ENCODE data around the gene KRTAP4-2.
"Not testable (repeated sequence)": the region's sequence is repeated elsewhere in the genome, so short reads cannot be mapped to it uniquely, and the experiment has no call there.

The KRTAP4-2 gene

GRCh38 chr17:41177727-41178271 is at the start of gene KRTAP4-2:
KRTAP4-2 (minus strand) TSS chr17:41178221; CDS start chr17:41178164, 57 bp downstream.
- no peak for DNase-seq

- DNase-seq = not testable (repeated sequence)
Observed at GRCh38 chr17:41226598-41227095, 48.6 kb upstream of the KRTAP4-2 start, which contains the start of gene KRTAP9-2. KRTAP9-2 (plus strand) TSS chr17:41226648; CDS start chr17:41226655, 7 bp downstream.

GRCh38 chr17:41226051-41226450 is 48.0 kb upstream of the KRTAP4-2 start:
- no peak for DNase-seq

GRCh38 chr17:41223821-41224220 is 45.8 kb upstream of the KRTAP4-2 start:
- peak; percentile 3 for DNase-seq

- DNase-seq = no peak
Observed at GRCh38 chr17:41215681-41216080, 37.7 kb upstream of the KRTAP4-2 start.

GRCh38 chr17:41212524-41213169 is 34.6 kb upstream of the KRTAP4-2 start:
- DNase-seq = no peak

GRCh38 chr17:41211845-41212466 is 33.9 kb upstream of the KRTAP4-2 start:
- DNase-seq = peak; percentile 9

GRCh38 chr17:41199421-41200078 is 21.5 kb upstream of the KRTAP4-2 start:
- DNase-seq = no peak

- DNase-seq = no peak
Observed at GRCh38 chr17:41196068-41196467, 18.0 kb upstream of the KRTAP4-2 start.

- no peak for DNase-seq
Observed at GRCh38 chr17:41190328-41190727, 12.3 kb upstream of the KRTAP4-2 start.

- DNase-seq = not testable (repeated sequence)
Observed at GRCh38 chr17:41189837-41190318, 11.9 kb upstream of the KRTAP4-2 start, which contains the start of gene KRTAP9-1. KRTAP9-1 (plus strand) TSS chr17:41189887; CDS start chr17:41189887, 0 bp downstream.

- DNase-seq = no peak
Observed at GRCh38 chr17:41186872-41187271, 8.9 kb upstream of the KRTAP4-2 start.

- DNase-seq = no peak
Observed at GRCh38 chr17:41185001-41185400, 7.0 kb upstream of the KRTAP4-2 start.

- DNase-seq = no peak
Observed at GRCh38 chr17:41184480-41184961, 6.5 kb upstream of the KRTAP4-2 start, which contains the start of gene KRTAP4-1. KRTAP4-1 (minus strand) TSS chr17:41184911; CDS start chr17:41184854, 57 bp downstream.

GRCh38 chr17:41178843-41179616 is 1.0 kb upstream of the KRTAP4-2 start:
- DNase-seq = peak; percentile 25

- peak; percentile 22 for DNase-seq
Observed at GRCh38 chr17:41178341-41178740, 320 bp upstream of the KRTAP4-2 start.

GRCh38 chr17:41176744-41177387 is 1.2 kb downstream of the KRTAP4-2 start:
- no peak for DNase-seq

GRCh38 chr17:41171886-41172285 is 6.1 kb downstream of the KRTAP4-2 start:
- peak; percentile 46 for DNase-seq

- DNase-seq = no peak
Observed at GRCh38 chr17:41168121-41168520, 9.9 kb downstream of the KRTAP4-2 start, which contains the start of gene KRTAP4-3. KRTAP4-3 (minus strand) TSS chr17:41168221; CDS start chr17:41168172, 49 bp downstream.

- no peak for DNase-seq
Observed at GRCh38 chr17:41167561-41167960, 10.5 kb downstream of the KRTAP4-2 start.

- no peak for DNase-seq
Observed at GRCh38 chr17:41163828-41164227, 14.2 kb downstream of the KRTAP4-2 start.

Data from fibroblast of upper back skin (primary cell).